Stimulated activated CD4-positive, alpha-beta T cell treated with anti-CD3 and anti-CD28 coated beads, Interleukin-12 subunit alpha, Interleukin-12 subunit beta, amount 100 ng/mL, for 48 hours (primary cell): ENCODE results near the gene ARPC4.
"Not testable (repeated sequence)": the region's sequence is repeated elsewhere in the genome, so short reads cannot be mapped to it uniquely, and the experiment has no call there.

Source experiments
- DNase-seq, 3 donors: peaks; one replicate each; pipeline ENCODE4 v3.0.0-alpha.2; 2020; ENCODE audit warnings: low read depth in 2 of 3, low spot score in 1 of 3

The ARPC4 gene

GRCh38 chr3:9818666-9819335, 25.9 kb downstream of the ARPC4 start:
- DNase-seq = no peak

- no peak for DNase-seq
Observed at GRCh38 chr3:9820543-9820942, 27.7 kb downstream of the ARPC4 start.

GRCh38 chr3:9820946-9821345, 28.1 kb downstream of the ARPC4 start:
- no peak for DNase-seq

GRCh38 chr3:9825451-9826040, 32.7 kb downstream of the ARPC4 start:
- no peak for DNase-seq

- peak in 1 of 3 donors; percentile 22 for DNase-seq
Observed at GRCh38 chr3:9826815-9827573, 34.1 kb downstream of the ARPC4 start.

- no peak for DNase-seq
Observed at GRCh38 chr3:9828801-9829755, 36.2 kb downstream of the ARPC4 start.

- DNase-seq = no peak
Observed at GRCh38 chr3:9831253-9831652, 38.4 kb downstream of the ARPC4 start.

GRCh38 chr3:9833078-9833477, 40.2 kb downstream of the ARPC4 start:
- DNase-seq = no peak

GRCh38 chr3:9834520-9835380, 41.9 kb downstream of the ARPC4 start:
- DNase-seq = no peak

- DNase-seq = no peak
Observed at GRCh38 chr3:9837701-9838582, 45.1 kb downstream of the ARPC4 start.

- DNase-seq = no peak
Observed at GRCh38 chr3:9838856-9839255, 46.0 kb downstream of the ARPC4 start.

- DNase-seq = no peak
Observed at GRCh38 chr3:9841015-9841414, 48.1 kb downstream of the ARPC4 start.

GRCh38 chr3:9843715-9844438, 51.0 kb downstream of the ARPC4 start, which contains the start of gene RPUSD3:
TSS of gene RPUSD3 (minus strand) at chr3:9844008. CDS start at chr3:9843990, 18 bp downstream.
- peak; percentile 93 to 99 (median 95) for DNase-seq

GRCh38 chr3:9846231-9846630, 53.3 kb downstream of the ARPC4 start:
- no peak for DNase-seq

- DNase-seq = no peak
Observed at GRCh38 chr3:9846931-9847488, 54.1 kb downstream of the ARPC4 start.

GRCh38 chr3:9847870-9848269, 55.0 kb downstream of the ARPC4 start:
- not testable (repeated sequence) for DNase-seq

GRCh38 chr3:9848860-9849259, 56.0 kb downstream of the ARPC4 start:
- DNase-seq = not testable (repeated sequence)

GRCh38 chr3:9851383-9851782, 58.5 kb downstream of the ARPC4 start:
- DNase-seq = not testable (repeated sequence)
